HCT116 (cell line): Measurements from ENCODE around the gene ABCC10.

Experiments used
- JUND ChIP-seq: IDR thresholded peaks from 2 replicates; pipeline ENCODE4 v1.6.1; 2012
- TF ChIP-seq, protein P1 (sequence below), 3 experiments: fragments of 200-600 bp in 1 of 3; sonication (generic) in 1 of 3; IDR thresholded peaks in 2 of 3; conservative IDR thresholded peaks in 1 of 3; 2 replicates each; pipeline ENCODE4 v1.5.1; 2012 to 2017; ENCODE audit warnings: low read depth in 2 of 3, low read length in 2 of 3, antibody characterized with exemption in 1 of 3, borderline replicate concordance in 1 of 3, control low read depth in 1 of 3, mild to moderate bottlenecking in 1 of 3, mixed read lengths in 1 of 3, mixed run types in 1 of 3, moderate library complexity in 1 of 3; ENCODE audit not compliant: insufficient read depth in 1 of 3

DNA sequence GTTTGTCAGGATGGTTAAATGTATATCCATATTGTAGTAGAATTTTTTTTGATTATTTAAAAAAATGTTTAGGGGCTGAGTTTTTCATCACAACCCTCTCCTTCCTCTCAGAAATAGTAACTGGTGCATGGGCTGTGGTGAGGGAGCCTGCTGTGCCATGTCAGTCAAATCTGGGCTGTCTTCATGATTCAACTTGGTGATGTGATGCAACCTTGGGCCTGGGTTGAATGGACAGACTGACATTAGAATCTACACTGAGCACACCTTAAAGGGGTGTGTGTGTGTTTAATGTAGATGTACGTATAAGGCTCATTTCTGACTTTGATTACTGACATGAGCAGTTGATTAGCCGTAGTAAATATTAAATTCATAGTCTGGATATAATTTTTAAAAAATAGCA is 53.7 kb downstream of the ABCC10 start:
- TF ChIP-seq JUND: no peak
- TF ChIP-seq, protein P1, sequence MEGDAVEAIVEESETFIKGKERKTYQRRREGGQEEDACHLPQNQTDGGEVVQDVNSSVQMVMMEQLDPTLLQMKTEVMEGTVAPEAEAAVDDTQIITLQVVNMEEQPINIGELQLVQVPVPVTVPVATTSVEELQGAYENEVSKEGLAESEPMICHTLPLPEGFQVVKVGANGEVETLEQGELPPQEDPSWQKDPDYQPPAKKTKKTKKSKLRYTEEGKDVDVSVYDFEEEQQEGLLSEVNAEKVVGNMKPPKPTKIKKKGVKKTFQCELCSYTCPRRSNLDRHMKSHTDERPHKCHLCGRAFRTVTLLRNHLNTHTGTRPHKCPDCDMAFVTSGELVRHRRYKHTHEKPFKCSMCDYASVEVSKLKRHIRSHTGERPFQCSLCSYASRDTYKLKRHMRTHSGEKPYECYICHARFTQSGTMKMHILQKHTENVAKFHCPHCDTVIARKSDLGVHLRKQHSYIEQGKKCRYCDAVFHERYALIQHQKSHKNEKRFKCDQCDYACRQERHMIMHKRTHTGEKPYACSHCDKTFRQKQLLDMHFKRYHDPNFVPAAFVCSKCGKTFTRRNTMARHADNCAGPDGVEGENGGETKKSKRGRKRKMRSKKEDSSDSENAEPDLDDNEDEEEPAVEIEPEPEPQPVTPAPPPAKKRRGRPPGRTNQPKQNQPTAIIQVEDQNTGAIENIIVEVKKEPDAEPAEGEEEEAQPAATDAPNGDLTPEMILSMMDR (IDR thresholded peaks at IDR 0.05 in 2 of 3, conservative IDR thresholded peaks at IDR 0.05 in 1 of 3; ENCODE audit: borderline replicate concordance in 1 of 3, insufficient read depth in 1 of 3, low read depth in 2 of 3, low read length in 2 of 3): no peak
